CD4-positive, alpha-beta T cell (primary cell): Measurements from ENCODE around the gene USP37. TPM values are rescaled to one million over a fixed set of nuclear protein-coding genes. Genes with fewer than 3 reads are reported as not detected.

Experiments
- ATAC-seq: fragments of 200-7000 bp; cut with Tn5 transposase; one replicate; pipeline ENCODE4 v1.10.0; 2022; ENCODE audit warnings: mild to moderate bottlenecking; ENCODE audit not compliant: poor library complexity
- CTCF ChIA-PET: fragments of 350-600 bp; sonication (Branson Sonifier 250); formaldehyde crosslinking; loops from one replicate; lab custom pipeline; 2021; ENCODE audit warnings: antibody characterized with exemption, inconsistent platforms; lab: Charles Lee
- POLR2A ChIA-PET: fragments of 350-600 bp; sonication (Branson Sonifier 250); formaldehyde crosslinking; loops from one replicate; lab custom pipeline; 2021; ENCODE audit warnings: antibody characterized with exemption, inconsistent platforms; lab: Charles Lee
- DNase-seq, 14 experiments: peaks; one replicate each; pipeline ENCODE4 v3.0.0-alpha.2; 2013 to 2020; ENCODE audit warnings: mixed read lengths in 2 of 14
- H3K27ac ChIP-seq, 2 donors: one replicate each; pipeline versions ENCODE4 v1.5.1 to v1.7.0; 2013; ENCODE audit warnings: low read length in 2 of 2, low read depth in 1 of 2, mild to moderate bottlenecking in 1 of 2
- H3K27me3 ChIP-seq, 2 experiments: 1 replicate in 1 of 2; 2 replicates in 1 of 2; pipeline versions ENCODE4 v1.6.1 to v1.7.0; 2013; ENCODE audit warnings: low read length in 2 of 2, control low read depth in 1 of 2, mild to moderate bottlenecking in 1 of 2, moderate library complexity in 1 of 2; ENCODE audit not compliant: insufficient read depth in 2 of 2, control insufficient read depth in 1 of 2
- H3K36me3 ChIP-seq: one replicate; pipeline ENCODE4 v1.6.1; 2013; ENCODE audit warnings: low read length, control low read depth; ENCODE audit not compliant: insufficient read depth
- H3K4me1 ChIP-seq: one replicate; pipeline ENCODE4 v1.6.1; 2013; ENCODE audit warnings: low read length, control low read depth; ENCODE audit not compliant: insufficient read depth
- H3K4me3 ChIP-seq: one replicate; pipeline ENCODE4 v1.5.1; 2013; ENCODE audit warnings: mild to moderate bottlenecking, low read length, moderate library complexity
- H3K9me3 ChIP-seq, 2 experiments: 1 replicate in 1 of 2; 2 replicates in 1 of 2; pipeline versions ENCODE4 v1.6.1 to v1.7.0; 2013; ENCODE audit warnings: low read length in 2 of 2, mild to moderate bottlenecking in 2 of 2, control low read depth in 1 of 2, moderate library complexity in 1 of 2; ENCODE audit not compliant: control insufficient read depth in 1 of 2, insufficient read depth in 1 of 2
- H3K27ac Mint-ChIP-seq: one replicate; pipeline ENCODE4 v1.8.0; 2020; ENCODE audit warnings: mixed read lengths
- H3K27me3 Mint-ChIP-seq: one replicate; pipeline ENCODE4 v1.8.0; 2021; ENCODE audit warnings: mixed read lengths
- H3K36me3 Mint-ChIP-seq: one replicate; pipeline ENCODE4 v1.8.0; 2021; ENCODE audit warnings: low read depth, mixed read lengths
- H3K4me1 Mint-ChIP-seq: one replicate; pipeline ENCODE4 v1.8.0; 2021; ENCODE audit warnings: low read depth, mixed read lengths
- H3K4me3 Mint-ChIP-seq: one replicate; pipeline ENCODE4 v1.8.0; 2020; ENCODE audit warnings: mild to moderate bottlenecking, mixed read lengths
- H3K9me3 Mint-ChIP-seq: one replicate; pipeline ENCODE4 v1.8.0; 2020; ENCODE audit warnings: mixed read lengths
- intact Hi-C, 2 experiments: fragments of 100-400 bp; cut with DNase I in 1 of 2; cut with micrococcal nuclease in 1 of 2; formaldehyde crosslinking; loops; one replicate each; pipeline versions ENCODE4 v1.15.1 to v1.9.0; 2023 to 2025; cut with DNase I, micrococcal nuclease
- total RNA-seq, 174 experiments: library from RNA in 2 of 174; stranded (reverse) in 2 of 174; gene quantifications; one replicate each; pipeline ENCODE4 v1.2.3 and lab custom pipeline; 2021 to 2026
- TF ChIP-seq, protein P1 (sequence below): fragments of 200-600 bp; IDR thresholded peaks from one replicate; pipeline ENCODE4 v1.8.0; 2022; ENCODE audit warnings: antibody characterized with exemption, mild to moderate bottlenecking

The USP37 gene
- total RNA-seq, 2 experiments from 2014 or later: 20.2 to 24.4 TPM

DNA sequence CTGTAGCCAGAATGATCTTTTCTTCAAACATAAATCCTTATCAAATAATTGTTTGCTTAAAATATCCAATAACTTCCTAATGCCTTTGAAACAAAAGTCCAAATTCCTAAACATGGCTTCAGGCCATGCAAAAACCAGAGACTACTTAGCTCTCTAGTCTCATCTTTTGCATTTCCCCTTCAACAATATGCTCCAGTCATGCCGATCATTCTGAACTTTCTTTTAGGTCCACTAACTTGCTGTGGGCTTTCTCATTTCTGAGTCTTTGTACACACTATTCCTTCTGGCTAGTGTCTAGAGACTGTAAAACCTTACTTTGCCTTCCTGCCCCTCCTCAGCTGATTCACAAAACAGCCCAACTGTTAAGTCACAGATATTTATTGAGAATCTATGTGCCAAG lies 97.7 kb downstream of the USP37 start:
- DNase-seq (no peak), ATAC-seq (no peak)
- Histone ChIP-seq H3K4me1 (no peaks in the 10 kb centered on the region), H3K9me3 (no peaks in the 10 kb centered on the region), H3K4me3 (no peak overlapping the region), H3K27ac (no peak overlapping the region), H3K36me3 (peaks cover 32% of the 10 kb centered on the region), H3K27me3 (no peaks in the 10 kb centered on the region)
- POLR2A ChIA-PET: no interaction called here
- Mint-ChIP-seq H3K4me3 (no peak overlapping the region), H3K27ac (no peak overlapping the region), H3K36me3 (peaks cover 60% of the 10 kb centered on the region), H3K9me3 (no peaks in the 10 kb centered on the region), H3K27me3 (no peaks in the 10 kb centered on the region), H3K4me1 (peaks cover 7% of the 10 kb centered on the region)
- intact Hi-C loops: no loop called here
- TF ChIP-seq, protein P1, sequence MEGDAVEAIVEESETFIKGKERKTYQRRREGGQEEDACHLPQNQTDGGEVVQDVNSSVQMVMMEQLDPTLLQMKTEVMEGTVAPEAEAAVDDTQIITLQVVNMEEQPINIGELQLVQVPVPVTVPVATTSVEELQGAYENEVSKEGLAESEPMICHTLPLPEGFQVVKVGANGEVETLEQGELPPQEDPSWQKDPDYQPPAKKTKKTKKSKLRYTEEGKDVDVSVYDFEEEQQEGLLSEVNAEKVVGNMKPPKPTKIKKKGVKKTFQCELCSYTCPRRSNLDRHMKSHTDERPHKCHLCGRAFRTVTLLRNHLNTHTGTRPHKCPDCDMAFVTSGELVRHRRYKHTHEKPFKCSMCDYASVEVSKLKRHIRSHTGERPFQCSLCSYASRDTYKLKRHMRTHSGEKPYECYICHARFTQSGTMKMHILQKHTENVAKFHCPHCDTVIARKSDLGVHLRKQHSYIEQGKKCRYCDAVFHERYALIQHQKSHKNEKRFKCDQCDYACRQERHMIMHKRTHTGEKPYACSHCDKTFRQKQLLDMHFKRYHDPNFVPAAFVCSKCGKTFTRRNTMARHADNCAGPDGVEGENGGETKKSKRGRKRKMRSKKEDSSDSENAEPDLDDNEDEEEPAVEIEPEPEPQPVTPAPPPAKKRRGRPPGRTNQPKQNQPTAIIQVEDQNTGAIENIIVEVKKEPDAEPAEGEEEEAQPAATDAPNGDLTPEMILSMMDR: no peak
- CTCF ChIA-PET: no interaction called here

DNA sequence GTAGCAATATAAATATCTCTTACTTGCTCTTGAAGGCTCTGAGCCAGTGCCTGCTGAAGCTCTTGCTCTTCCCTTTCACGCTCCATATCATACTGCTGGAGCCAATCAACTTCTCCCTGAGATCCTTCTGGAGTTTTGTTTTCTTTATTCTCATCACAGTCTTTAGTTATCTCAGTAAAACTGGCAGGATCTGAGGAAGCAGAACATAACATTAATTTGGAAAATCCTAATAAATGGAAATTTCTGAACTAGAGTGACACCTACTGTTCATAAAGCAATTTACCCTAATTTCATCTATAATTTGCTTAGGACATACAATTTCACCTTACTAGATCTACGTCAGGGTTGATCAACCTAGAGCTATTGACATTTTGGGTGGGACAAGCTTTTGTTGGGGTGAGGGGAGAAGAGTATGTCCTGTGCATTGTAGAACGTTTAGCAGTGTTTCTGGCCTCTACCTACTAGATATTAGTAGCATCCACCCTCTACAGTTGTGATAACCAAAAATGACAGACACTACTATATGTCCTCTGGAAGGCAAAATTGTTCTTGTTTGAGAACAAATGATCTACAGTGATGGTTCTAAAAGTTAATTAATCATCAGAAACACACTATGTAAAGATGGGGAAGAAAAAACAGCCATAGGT lies 102.0 kb downstream of the USP37 start:
- intact Hi-C loops: loop anchor here (1.0 to 2.0 kb wide), 5 partner anchors 59 to 194 kb away; no protein-coding TSS in a partner anchor
- Mint-ChIP-seq H3K36me3 (peaks cover 57% of the 10 kb centered on the region), H3K9me3 (no peaks in the 10 kb centered on the region), H3K27ac (no peak overlapping the region), H3K4me1 (peaks cover 7% of the 10 kb centered on the region), H3K4me3 (no peak overlapping the region), H3K27me3 (no peaks in the 10 kb centered on the region)
- Histone ChIP-seq H3K9me3 (no peaks in the 10 kb centered on the region), H3K4me1 (no peaks in the 10 kb centered on the region), H3K27me3 (no peaks in the 10 kb centered on the region), H3K36me3 (peaks cover 22% of the 10 kb centered on the region), H3K4me3 (no peak overlapping the region), H3K27ac (no peak overlapping the region)
- POLR2A ChIA-PET: interaction anchor here (0.7 kb wide), 1 partner anchor 59 kb away, joined by 3 read pairs; no protein-coding TSS in a partner anchor
- TF ChIP-seq, protein P1: peak; percentile 74
- DNase-seq (peak in 3 of 14 experiments; percentile 13 to 31 (median 30)), ATAC-seq (no peak)
- CTCF ChIA-PET: interaction anchor here (0.7 to 1.4 kb wide), 2 partner anchors 59 to 70 kb away, joined by 3 to 4 read pairs; no protein-coding TSS in a partner anchor

DNA sequence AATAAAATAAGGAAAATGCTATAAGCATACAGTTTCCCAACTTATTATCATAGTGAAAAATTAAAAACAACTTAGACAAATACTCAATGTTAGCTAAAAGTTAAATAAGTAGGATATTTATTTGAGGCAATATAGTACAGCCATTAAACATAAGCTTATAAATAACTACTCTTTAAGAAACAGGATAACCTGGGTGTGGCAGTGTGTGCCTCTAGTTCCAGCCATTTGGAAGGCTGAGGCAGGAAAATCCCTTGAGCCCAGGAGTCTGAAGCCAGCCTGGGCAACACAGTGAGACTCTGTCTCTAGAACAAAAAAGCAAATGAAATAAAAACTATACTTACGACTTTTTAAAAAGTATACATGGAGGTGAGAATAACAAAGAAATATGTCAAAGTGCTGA lies 109.6 kb downstream of the USP37 start:
- Mint-ChIP-seq H3K9me3 (no peaks in the 10 kb centered on the region), H3K27me3 (no peaks in the 10 kb centered on the region), H3K27ac (no peak overlapping the region), H3K4me3 (no peak overlapping the region), H3K4me1 (no peaks in the 10 kb centered on the region), H3K36me3 (peaks cover 70% of the 10 kb centered on the region)
- ATAC-seq (no peak), DNase-seq (no peak)
- Histone ChIP-seq H3K4me1 (no peaks in the 10 kb centered on the region), H3K27ac (no peak overlapping the region), H3K9me3 (peaks cover 7 to 8% of the 10 kb centered on the region in 2 experiments), H3K4me3 (no peak overlapping the region), H3K36me3 (peaks cover 46% of the 10 kb centered on the region), H3K27me3 (no peaks in the 10 kb centered on the region)
- intact Hi-C loops: no loop called here
- ChIA-PET CTCF (no interaction called here), POLR2A (no interaction called here)
- TF ChIP-seq, protein P1: no peak
